ENCODE data around the gene CCDC138.
"Not testable (repeated sequence)": the region's sequence is repeated elsewhere in the genome, so short reads cannot be mapped to it uniquely, and the experiment has no call there.

CCDC138 gene

DNA sequence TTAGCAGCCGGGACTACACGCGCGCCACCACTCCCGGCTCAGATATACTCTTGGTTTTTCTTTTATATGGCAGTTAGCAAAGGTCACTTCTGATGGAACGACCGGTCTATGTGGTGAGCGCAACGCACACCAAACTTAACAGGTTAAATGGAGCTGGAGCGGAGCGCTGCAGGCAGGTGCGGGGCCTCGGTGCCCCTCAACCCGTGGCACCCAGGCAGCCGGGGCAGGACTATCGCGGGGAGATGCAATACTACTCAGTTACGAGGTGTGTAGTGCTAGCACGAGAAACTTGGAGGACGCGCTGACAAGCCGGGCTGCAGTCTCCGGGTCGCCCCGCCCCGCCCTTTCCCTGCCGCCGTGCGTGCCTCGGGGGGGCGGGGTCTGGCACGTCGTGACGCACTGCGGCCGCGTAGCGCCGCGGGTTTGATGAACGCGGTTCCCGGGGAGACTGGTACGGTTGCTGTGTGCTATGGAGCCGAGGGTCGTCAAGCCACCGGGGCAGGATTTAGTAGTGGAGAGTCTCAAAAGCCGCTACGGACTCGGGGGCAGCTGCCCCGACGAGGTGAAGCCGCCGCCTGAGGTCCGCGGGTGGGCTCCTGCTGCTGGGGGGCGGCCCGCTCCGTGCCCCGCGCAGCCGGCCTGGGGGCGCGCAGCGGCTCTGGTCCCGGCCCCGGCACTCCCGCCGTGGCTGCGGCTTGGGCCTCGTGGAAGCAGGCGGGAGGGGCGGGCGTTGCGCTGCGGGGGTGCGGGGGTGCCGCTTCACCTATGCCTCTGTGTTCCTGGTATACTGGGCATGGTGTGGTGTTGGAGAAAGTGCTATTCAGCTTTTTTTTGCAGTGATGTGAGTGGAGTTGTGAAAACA lies at the start of gene CCDC138:
CCDC138 (plus strand) TSS at position 418 of the 862 bp plus-strand sequence; CDS start at position 470, 52 bp downstream.
- DNase-seq: peak; percentile 91

DNA sequence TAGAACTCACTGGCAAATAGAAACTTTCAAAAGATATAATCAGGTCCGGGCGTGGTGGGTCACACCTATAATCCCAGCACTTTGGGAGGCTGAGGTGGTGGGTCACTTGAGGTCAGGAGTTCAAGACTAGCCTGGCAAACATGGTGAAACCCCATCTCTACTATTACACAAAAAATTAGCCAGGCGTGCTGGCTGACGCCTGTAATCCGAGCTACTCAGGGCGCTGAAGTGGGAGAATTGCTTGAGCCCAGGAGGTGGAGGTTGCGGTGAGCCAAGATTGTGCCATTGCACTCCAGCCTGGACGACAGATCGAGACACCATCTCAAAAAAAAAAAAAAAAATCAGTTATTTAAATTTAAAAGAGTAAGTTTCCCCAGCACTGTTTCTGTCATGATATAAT lies 28.6 kb upstream of the CCDC138 start:
- not testable (repeated sequence) for DNase-seq

GRCh38 chr2:108762618-108763017 lies 24.0 kb upstream of the CCDC138 start:
- not testable (repeated sequence) for DNase-seq

GRCh38 chr2:108766671-108767070 lies 19.9 kb upstream of the CCDC138 start:
- DNase-seq: not testable (repeated sequence)

DNA sequence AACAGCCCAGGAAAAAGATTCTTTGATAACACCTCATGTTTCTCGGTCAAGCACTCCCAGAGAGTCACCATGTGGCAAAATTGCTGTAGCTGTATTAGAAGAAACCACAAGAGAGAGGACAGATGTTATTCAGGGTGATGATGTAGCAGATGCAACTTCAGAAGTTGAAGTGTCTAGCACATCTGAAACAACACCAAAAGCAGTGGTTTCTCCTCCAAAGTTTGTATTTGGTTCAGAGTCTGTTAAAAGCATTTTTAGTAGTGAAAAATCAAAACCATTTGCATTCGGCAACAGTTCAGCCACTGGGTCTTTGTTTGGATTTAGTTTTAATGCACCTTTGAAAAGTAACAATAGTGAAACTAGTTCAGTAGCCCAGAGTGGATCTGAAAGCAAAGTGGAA lies 18.7 kb upstream of the CCDC138 start:
- not testable (repeated sequence) for DNase-seq

DNA sequence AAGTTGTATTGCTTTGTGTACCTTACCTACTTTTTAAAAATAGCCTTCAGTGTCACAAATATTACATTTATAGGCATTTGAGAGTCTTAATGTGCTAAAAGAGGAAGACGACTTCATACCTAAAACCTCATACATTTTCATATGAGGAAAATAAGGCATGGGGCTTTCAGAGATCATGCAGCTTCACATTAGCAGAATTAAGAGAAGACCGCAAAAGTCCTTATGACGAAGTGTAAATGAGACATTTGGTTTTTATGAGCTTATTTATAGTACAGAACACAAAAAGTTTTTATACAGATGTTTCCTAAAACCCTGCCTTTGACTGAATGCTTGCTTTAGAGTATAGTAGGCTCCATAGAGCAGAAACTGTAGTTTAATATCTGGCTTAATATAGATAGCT lies 10.1 kb upstream of the CCDC138 start:
- DNase-seq: no peak

DNA sequence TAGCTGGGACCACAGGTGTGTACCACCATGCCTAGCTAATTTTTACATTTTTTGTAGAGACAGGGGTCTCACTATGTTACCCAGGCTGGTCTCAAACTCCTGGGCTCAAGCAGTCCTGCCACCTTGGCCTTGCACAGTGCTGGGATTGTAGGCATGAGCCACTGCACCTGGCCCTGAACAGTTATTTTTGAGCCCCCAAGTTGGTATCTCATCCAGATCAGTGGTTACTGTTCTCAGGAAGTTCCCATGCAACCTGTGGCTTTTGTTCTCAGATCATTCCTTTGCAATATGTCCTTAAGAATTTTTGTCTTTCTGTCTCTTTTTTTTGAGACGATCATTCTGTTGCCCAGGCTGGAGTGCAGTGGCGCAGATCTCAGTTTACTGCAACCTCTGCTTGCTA lies 7.7 kb upstream of the CCDC138 start:
- no peak for DNase-seq

DNA sequence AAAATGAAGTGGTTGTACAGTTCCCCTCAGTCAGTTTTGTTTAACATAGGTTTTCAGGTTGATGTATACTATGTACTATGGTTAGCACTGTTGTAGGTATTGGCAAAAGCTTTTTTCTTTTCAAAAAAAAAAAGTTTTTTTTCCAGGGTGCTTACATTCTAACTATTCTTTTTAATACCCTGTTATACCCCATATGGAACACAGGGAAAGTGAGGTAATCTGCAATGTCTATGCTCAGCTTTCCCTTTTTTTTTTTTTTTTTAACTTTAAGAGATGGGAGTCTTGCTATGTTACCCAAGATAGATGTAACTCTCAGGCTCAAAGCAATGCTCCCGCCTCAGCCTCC lies 590 bp upstream of the CCDC138 start:
- DNase-seq: no peak

DNA sequence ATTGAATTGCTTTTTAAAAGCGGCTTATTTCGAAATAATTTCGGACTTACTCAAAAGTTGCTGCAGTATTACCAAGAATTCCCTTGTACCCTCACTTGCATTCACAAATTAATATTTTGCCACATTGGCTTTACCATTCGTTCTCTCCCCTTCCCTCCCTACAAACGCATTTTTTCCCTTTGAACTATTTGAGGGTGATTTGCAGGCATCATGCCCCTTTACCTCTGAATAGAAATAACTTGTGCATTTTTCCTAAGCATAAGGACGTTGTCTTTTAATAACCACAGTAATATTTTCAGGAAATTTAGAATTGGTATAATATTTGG lies 608 bp downstream of the CCDC138 start:
- no peak for DNase-seq

DNA sequence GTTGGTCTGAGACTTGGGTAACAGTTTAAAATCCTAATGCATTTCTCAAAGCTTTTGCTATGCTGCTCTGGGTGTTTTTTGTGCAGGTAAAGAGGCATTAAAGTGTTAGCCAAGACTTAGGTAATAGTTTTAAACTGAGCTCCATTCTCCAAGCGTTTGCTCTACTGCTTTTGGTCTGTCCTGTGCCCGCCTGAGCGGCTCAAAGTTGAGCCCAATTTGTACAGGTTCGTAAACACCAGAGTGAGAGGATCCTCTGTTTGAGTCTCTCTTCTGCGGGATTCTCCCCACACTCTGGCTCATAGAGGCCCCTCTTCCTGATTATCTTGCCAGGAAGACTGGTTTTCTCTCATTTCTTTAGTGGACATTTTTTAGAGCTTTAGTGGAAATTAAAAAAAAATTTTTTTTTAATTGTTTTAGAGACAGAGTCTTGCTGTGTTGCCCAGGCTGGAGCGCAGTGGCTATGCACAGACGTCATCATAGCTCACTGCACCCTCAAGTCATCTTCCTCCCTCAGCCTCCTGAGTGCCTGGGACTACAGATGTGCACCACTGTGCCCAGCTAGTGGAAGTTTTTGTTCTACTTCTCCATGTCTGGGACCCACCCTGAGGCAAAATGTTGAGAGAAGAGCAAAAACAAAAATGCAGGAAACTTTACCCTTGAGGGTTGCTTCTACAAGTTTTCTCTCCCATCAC lies 16.6 kb downstream of the CCDC138 start:
- no peak for DNase-seq

DNA sequence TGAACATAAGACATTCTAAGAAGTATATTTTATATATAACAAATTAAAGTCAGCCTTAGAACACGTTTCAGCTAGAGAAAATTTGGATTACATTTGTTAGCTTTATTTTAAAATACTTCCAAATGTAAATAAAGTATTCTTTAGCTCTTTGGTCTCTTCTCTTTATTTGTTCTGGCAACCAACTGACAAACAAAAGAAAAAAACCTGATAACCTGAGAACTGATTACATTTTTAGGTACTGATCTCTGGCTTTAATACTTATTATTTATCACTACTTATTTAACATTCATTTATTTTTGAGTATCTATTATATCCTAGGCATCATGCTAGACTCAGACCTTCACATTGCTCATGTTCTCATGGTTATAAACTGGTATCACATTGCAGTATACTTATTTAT lies 18.5 kb downstream of the CCDC138 start:
- no peak for DNase-seq

DNA sequence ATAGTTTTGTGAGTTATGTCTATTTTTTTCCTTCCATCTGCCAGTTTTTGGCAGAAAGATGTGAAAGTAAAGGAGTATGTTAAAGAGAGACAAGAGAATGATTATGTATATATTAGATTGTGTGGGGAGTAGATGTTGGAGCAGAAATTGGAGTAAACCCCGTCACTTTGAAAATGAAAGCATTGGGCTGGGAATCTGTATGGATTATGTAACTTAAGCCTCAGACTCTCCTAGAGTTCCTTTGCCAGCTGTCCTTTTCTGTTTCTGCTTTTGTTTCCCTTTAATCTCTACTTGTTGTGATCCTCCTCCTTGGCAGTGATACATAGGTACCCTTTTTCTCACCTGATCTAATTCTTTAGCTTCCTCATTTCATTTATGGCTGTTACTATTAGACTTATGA lies 19.2 kb downstream of the CCDC138 start:
- no peak for DNase-seq

DNA sequence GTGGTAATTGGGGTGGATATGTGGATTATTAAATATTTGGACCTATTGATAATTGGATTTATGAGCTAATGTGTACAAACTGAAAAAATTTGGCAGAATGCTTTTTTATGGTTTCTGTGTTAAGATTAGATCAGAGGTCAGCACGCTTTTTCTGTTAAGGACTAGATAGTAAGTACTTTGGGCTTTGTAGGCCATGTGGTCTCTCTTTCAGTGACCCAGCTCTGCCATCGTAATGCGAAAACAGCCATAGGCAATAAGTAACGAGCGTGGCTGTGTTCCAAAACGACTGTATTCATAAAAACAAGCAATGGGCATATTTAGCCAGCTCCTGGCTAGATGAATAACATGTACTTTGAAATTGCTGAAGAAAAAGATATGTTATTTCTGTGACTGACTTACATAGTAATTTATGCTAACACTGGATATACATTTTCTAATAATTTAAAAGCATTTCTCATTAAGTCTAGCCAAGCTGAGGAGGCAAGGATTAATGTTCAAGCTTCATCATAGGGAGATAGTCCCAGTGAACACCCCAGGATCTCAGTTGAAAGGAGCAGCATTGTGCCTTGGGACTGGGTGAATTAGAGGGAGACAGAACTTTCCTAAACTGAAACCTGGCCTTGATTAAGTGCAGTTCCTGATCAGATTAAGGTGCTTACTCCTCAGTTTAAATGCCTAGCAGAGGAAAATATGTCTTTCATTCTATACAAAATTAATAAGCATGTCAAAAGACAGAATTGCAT lies 20.0 kb downstream of the CCDC138 start:
- DNase-seq: peak in 1 of 2 experiments; percentile 11

- no peak for DNase-seq
Observed at GRCh38 chr2:108809936-108810335, 23.4 kb downstream of the CCDC138 start.

DNA sequence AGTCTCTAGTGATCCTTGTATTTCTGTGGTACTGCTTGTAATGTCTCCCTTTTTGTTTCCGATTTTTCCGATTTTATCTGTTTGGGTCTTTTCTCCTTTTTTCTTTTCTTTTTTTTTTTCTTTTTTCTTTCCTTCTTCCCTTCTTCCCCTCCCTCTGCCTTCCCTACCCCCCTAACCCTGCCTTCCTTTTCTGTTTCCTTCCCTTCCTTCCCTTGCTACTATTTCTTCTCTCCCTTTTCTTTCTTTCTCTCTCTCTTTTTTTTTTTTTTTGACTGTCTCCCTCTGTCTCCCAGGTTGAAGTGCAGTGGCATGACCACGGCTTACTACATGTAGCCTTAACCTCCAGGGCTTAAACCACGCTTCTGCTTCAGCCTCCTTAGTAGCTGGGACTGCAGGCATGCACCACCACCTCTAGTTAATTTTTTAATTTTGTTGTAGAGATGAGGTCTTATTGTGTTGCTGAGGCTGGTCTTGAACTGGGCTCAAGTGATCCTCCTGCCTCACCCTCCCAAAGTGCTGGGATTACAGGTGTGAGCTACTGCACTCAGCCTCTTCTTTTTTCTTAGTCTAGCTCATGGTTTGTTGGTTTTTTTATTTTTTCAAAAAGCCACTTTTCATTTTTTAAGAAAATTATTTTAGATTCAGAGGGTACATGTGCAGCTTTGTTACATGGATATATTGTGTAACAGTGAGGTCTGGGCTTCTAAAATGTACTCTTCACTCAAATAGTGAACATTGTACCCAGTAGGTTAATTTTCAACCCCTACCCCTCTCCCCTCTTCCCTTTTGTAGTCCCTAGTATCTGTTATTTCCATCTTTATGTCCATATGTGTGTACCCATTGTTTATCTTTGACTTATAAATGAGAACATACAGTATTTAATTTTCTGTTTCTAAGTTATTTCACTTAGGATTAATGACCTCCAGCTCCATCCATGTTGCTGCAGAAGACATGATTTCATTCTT lies 24.7 kb downstream of the CCDC138 start:
- DNase-seq: no peak

GRCh38 chr2:108813732-108814131 lies 27.2 kb downstream of the CCDC138 start:
- no peak for DNase-seq

- DNase-seq: no peak
Observed at GRCh38 chr2:108820482-108820881, 33.9 kb downstream of the CCDC138 start.

DNA sequence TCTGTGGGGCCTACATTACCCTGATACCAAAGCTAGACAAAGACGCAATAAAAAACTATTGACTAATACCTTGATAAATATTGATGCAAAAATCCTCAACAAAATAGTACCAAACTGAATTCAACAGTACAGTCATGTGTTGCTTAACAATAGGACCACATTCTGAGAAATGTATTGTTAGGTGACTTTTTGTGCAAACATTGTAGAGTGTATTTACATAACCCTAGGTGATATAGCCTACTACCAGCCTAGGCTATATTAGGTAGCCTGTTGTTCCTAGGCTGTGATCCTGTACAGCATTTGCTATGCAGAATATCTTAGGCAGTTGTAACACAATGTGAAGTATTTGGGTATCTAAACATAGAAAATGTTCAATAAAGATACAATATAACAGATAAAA lies 36.7 kb downstream of the CCDC138 start:
- no peak for DNase-seq

GRCh38 chr2:108824316-108825070 lies 37.9 kb downstream of the CCDC138 start:
- DNase-seq: no peak

DNA sequence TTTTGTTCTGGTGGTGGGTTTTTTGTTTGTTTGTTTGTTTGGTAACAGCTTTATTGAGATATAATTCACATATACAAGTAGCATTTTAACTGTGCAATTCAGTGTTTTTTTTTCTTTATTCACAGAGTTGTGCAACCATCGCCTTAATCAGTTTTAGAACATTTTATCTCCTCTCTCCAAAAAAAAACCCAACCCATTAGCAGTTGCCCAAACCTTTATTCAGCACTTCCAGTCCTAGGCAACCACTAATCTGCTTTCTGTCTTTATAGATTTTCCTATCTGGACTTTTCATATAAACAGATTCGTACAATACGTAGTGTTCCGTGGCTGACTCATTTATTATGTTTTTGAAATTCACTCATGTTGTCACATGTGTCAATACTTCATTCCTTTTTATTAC lies 38.7 kb downstream of the CCDC138 start:
- DNase-seq: no peak

- no peak for DNase-seq
Observed at GRCh38 chr2:108825736-108826135, 39.2 kb downstream of the CCDC138 start.

All from NCI-H2081 (cell line).